CD4-positive, alpha-beta T cell treated with Interferon alpha-2 for 1 hour (primary cell): Measurements from ENCODE around the gene FER1L5.

ENCODE experiments used
- DNase-seq, 2 donors: peaks; one replicate each; pipeline ENCODE4 v3.0.0-alpha.2; 2020 to 2022

The FER1L5 gene

GRCh38 chr2:96683972-96684820, 41.6 kb downstream of the FER1L5 start:
- no peak for DNase-seq

- no peak for DNase-seq
Observed at GRCh38 chr2:96684883-96685576, 42.5 kb downstream of the FER1L5 start.

GRCh38 chr2:96685577-96686459, 43.3 kb downstream of the FER1L5 start:
- DNase-seq = no peak

- DNase-seq = no peak
Observed at GRCh38 chr2:96687266-96687665, 44.7 kb downstream of the FER1L5 start.

- no peak for DNase-seq
Observed at GRCh38 chr2:96687711-96688640, 45.4 kb downstream of the FER1L5 start.

- DNase-seq = no peak
Observed at GRCh38 chr2:96688649-96689430, 46.3 kb downstream of the FER1L5 start.

- DNase-seq = no peak
Observed at GRCh38 chr2:96689431-96689991, 46.9 kb downstream of the FER1L5 start.

- DNase-seq = no peak
Observed at GRCh38 chr2:96690306-96691021, 47.9 kb downstream of the FER1L5 start.

- no peak for DNase-seq
Observed at GRCh38 chr2:96691022-96691612, 48.6 kb downstream of the FER1L5 start.

- no peak for DNase-seq
Observed at GRCh38 chr2:96692094-96692971, 49.8 kb downstream of the FER1L5 start.

- DNase-seq = no peak
Observed at GRCh38 chr2:96693286-96694200, 51.0 kb downstream of the FER1L5 start.

- no peak for DNase-seq
Observed at GRCh38 chr2:96694279-96694678, 51.7 kb downstream of the FER1L5 start.

- no peak for DNase-seq
Observed at GRCh38 chr2:96694816-96695455, 52.4 kb downstream of the FER1L5 start.

- no peak for DNase-seq
Observed at GRCh38 chr2:96695602-96696001, 53.0 kb downstream of the FER1L5 start.

- DNase-seq = no peak
Observed at GRCh38 chr2:96697476-96697875, 54.9 kb downstream of the FER1L5 start.

GRCh38 chr2:96698221-96698861, 55.8 kb downstream of the FER1L5 start:
- no peak for DNase-seq

GRCh38 chr2:96699021-96699420, 56.5 kb downstream of the FER1L5 start:
- no peak for DNase-seq
